ENCODE measurements around the gene ACO2.

ACO2 gene

DNA sequence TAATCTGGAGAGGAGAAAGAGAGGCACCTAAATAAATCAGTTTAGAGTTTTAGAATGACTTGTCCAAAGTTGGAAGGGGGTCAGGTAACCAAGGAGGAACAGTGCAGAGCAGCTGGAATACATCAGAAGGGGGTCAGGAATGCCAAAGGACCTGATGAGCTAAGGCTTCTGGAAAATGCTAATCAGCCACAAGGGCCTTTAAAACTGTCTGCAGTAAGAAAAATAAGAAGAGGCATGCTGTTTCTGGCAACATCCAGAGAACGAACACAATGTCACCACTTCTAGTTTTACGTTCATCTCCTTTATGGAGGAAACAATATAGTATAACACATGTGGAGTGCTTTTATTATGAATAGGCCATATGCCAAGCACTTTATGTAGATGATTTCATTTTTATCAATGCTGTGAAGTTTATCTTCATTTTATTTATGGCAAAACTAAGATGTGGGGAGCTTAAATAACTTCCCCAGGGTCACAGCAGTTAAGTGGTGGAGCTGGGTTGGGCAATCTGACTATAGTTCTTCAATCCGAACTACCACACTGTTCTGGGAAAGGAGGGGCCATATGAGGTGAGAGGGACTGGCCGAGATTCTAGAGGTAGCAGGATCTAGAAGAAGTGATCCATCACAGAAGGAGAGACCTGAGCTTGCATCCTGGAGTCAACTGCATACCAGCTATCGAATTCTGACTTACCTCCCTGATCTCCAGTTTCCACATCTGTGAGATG lies 22.6 kb downstream of the ACO2 start:
- DNase-seq, result no peak

DNA sequence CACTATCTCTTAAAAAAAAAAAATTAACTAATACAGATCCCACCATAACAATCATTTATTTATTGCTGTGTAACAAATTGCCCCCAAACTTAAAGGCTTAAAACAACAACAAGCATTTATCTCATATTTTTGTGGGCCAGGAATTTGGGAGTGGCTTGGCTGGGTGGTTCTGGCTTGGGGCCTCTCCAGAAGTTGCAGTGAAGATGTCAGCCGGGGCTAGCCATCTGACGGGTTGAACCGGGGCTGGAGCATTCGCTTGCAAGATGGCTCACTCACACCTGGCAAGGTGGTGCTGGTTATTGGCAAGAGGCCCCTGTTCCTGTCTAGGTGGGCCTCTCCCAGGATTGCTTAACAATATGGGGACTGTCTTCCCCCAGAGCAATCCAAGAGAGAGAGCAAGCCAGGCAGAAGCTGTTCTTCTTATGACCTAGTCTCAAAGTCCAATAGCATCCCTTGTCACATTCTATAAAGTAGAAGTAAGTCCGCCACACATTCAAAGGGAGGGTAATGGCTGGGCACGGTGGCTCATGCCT lies 29.5 kb downstream of the ACO2 start:
- DNase-seq, result no peak

DNA sequence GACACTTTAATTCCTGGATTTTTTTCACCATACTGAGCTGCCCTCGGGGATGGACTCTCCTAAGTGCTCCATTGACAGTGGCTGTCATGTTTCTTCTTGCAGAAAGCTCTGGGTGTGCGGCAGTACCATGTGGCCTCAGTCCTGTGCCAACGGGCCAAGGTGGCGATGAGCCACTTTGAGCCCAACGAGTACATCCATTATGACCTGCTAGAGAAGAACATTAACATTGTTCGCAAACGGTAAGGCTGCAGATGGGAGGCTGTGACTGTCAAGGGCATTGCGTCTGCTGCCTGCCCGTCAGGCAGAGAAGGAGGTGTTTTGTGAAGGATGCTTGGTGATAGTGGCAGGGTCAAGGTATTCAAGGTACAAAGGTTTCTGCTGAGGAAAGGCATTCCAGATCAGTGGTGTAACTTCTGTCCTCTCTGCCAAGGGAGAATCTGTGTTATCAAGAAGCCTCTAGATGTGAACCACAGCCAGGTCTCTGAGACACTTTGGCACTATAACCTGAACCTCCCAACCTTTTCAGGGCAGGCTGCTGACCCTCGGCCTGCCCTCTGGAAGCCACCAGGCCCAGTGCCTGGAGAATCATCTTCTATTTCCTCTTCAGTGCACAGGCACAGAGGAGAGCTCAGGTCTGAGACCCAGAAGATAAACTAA lies 30.8 kb downstream of the ACO2 start:
- DNase-seq, result no peak

DNA sequence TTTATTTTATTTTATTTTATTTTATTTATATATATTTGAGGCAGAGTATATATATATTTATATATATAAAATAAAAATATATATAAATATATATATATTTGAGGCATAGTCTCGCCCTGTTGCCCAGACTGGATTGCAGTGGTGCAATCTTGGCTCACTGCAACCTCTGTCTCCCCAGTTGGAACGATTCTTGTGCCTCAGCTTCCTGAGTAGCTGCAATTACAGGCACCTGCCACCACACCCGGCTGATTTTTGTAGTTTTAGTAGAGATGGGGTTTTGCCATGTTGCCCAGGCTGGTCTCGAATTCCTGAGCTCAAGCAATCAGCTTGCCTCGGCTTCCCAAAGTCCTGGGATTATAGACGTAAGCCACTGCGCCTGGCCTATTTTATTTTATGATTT lies 31.4 kb downstream of the ACO2 start:
- no peak for DNase-seq

DNA sequence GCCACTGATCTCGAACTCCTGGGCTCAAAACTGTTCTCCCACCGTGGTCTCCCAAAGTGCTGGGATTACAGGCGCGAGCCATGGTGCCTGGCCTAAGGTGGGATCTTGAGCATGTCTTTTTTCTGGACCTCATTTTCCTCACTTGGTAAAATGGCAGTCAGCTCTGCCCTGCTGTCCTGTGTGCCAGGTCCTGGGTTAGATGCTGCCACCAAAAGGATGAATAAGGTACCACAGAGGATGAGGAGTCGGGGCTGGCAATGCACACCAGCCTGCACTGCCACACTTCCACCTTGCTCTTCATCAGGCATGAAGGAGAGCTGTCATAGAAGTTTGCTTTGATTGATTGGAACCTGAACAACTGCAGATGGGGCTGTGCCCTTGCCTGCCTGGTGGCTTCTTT lies 32.3 kb downstream of the ACO2 start:
- DNase-seq, result no peak

DNA sequence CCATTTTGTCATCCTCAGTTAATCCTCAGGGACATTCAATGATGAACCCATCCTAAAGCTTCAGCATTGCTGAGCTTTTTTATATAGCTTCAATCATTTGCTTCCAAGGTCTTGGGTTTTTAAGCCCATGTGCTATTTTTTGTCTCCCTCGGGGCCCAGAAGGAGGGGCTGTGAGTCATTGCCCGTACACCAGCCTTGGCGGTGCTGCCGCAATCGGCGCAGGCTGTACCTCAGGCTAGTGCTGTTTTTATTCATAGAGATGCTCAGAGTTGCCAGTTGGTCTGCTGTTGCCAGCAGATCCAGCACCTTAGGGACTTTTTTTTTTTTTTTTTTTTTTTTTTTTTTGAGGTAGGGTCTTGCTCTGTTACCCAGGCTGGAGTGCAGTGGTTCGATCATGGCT lies 35.5 kb downstream of the ACO2 start:
- no peak for DNase-seq

DNA sequence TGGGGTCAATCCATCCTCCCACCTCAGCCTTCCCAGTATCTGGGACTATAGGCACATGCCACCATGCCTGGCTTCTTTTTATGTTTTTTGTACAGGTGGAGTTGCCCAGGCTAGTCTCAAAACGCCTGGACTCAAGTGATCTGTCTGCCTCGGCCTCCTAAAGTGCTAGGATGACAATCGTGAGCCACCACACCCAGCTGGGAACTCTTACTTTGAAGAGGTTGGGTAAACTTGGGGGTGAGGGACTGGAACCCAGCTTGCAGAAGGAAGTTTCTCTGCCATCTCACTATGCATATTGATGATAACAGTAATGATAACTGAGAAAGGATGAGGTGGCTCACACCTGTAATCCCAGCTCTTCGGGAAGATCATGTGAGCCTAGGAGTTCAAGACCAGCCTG lies 35.9 kb downstream of the ACO2 start:
- DNase-seq, result no peak

DNA sequence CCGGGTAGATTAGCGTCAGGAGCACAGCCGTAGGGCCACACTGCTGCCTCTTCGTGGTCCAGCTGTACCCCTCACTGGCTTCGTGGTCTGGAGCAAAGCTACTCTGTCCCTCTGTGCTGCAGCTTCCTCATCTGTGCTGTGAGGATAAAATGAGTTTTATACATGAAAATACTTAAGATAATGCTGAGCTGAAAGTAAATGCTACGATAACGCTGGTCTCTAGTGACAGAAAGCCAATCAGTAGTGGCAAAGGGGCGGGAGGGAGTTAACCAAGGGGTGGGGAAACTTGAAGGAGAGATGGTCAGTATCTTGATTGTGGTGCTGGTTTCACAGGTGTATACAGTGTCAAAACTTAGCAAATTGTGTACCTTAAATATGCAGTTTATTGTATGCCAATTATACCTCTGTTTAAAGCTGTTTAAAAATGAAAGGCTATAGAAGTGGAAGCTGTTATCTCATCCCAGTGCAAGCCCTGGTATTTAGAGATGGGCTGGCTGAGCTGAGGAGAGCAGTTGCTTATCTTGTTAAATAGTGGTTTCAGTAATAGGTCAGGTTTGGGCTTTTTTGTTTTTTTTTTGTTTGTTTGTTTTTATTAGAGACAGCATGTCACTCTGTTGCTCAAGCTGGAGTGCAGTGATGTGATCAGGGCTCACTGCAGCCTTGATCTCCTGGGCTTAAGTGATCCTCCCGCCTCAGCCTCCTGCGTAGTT lies 36.7 kb downstream of the ACO2 start:
- DNase-seq, result no peak

DNA sequence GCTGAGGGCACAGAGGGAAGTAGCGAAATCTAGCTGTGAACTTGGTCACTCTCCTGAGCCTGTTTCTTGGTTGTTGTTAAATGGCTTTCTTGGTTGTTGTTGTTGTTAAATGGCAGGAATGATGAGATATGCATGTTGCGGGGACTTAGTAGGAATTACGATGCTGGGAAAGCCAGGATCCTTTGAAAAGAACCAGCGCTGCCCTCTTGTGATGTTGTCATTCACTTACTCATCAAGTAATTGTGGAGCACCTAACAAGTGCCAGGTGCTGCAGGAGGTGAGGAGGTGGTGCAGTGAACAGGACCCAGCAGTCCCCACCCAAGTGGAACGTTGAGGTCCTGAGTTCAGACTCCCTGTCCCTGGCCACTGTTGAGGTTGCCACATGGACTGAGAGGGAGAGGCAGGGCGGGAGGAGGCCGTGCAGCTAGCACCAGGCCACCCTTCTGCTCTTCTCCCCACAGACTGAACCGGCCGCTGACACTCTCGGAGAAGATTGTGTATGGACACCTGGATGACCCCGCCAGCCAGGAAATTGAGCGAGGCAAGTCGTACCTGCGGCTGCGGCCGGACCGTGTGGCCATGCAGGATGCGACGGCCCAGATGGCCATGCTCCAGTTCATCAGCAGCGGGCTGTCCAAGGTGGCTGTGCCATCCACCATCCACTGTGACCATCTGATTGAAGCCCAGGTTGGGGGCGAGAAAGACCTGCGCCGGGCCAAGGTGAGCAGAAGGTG lies 38.6 kb downstream of the ACO2 start:
- DNase-seq, result no peak

DNA sequence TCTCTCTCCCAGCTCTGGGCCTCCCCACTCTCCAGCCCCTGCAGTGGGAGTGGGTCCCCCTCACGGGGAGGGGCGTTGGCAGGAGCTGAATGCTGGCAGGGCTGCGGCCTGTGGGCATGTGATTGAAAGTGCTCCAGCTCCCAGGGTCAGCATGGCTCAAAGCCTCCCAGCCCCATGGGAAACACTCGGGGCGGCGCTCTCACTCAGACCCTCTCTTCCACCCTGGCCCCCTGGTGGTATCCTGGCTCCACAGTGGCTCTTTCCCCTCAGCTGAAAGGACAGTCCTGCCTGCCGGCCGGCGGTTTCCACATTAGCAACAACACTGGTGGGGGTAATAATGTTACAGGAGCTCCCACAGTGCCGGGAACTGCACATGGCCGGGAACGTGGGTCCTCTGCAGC lies 39.9 kb downstream of the ACO2 start:
- no peak for DNase-seq

DNA sequence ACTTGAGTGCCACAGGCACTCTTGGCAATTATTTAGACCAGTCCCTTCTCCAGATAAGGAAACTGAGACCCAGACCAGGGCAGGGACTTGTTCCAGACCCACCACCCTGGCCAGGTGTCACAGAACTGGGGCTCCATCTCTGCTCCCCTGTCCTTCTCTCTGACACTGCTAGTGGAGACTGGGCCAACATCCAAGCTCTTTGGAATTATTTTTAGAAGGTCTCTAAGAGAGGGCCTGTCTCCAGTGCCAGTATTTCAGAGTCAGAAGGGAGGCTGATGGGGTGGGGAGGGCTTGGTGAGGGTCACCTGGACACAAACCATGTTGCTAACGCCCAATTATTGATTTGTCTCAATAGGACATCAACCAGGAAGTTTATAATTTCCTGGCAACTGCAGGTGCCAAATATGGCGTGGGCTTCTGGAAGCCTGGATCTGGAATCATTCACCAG lies 42.6 kb downstream of the ACO2 start:
- DNase-seq, result no peak

DNA sequence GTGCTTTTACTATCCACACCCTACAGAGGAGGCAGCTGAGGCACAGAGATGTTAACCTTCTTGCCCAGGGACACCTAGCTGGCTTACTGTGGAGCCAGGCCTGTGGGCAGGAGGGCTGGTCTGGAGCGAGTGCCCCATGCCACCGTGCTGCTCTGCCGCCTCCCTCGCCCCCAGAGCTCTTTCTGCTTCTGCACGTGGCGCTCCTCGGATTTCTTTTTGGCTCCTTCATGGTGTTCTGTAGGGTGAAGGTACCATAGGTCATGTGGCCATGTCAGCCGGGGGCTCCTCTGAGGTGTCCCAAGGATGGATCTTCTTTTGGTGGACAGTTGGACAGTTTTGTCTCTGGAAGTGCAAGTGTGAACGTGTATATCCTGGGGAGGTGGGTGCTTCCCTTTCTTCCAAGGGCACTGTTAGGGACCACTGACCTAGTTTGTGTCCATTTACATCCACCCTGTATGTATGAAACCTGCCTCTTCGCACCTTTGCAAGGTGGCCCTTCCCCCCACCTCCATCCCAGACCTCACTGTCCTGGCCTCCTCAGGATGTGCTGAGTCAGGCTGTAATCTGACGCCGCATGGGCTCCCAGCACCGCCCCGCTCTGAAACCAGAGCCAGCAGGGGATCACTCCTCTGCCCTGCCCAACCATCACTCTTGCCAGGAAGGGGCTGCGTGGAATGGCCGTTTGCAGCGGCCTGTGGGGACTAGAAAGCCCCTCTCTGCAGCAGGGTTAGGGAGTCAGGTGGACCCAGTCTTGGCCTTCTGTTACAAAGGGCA lies 43.7 kb downstream of the ACO2 start:
- DNase-seq, result no peak

DNA sequence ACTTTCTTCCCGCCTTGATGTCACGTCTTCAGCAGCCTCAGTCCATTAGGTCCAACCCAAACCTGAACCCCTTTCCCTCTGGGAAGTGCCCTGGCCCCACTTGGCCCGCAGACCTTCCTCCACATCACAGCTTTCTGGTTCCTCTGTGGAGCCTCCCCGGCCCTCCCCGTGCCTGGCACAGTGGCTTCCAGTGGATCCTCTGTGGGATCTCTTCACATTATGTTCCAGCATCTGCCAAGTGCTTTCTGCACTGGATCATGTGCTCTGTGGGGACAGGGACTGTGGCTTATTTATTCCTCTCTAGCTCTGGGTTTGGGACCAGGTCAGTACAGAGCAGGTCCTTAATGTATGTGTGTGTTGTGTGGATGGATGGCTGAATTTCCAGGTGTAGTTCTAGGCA lies 44.5 kb downstream of the ACO2 start:
- DNase-seq, result no peak

DNA sequence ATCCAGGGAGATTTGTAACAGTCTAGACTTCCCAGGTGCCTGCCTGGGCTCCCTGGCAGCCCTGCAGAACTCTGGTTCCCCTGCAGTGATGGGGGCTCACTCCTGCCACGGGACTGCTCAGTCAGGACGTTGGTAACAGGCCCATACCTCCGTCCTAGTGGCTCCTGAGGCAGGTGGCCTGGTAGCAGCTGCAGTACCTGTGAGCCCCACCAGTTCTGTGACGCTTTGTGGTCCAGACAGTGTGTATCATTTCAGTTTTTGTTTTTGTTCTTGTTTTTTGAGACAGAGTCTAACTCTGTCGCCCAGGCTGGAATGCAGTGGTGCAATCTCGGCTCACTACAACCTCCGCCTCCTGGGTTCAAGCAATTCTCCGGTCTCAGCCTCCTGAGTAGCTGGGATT lies 47.5 kb downstream of the ACO2 start:
- DNase-seq, result no peak

DNA sequence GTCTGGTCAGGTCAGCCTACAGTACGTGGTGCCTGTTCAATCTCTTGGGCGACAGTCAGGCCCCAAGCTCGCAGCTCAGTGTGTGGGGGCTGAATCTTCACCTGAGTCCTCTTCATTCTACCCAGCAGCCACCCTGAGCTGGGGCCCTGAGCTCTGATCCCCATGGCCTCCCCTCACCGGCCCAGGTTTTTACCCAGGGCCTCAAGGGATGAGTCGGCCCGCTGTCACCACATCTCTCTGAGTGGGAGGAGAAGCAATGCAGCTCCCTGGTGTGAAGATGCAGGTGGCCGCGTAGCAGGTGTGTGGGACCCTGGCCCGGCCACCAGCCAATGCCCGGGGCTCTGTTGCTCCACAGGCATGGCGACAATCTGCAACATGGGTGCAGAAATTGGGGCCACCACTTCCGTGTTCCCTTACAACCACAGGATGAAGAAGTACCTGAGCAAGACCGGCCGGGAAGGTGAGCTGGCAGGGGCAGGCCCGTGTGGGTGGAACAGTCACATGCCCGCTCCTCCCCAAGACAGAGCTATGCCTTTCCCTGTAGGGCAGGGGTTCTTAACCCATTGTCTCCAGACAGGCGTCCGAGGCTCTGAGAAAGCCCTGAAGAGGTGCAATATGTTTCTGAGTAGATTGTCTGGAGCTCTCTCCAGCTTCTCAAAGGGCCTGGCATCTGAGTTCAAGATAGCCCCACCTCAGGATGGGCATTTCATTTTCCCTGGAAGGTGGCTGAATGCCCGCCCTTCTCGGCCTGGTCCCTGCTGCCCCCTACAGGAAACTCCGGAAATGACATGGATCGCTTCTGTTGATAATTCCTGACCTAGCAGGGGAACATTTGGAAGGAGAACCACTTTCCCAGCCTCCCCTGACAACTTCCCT lies 48.5 kb downstream of the ACO2 start:
- peak; percentile 13 for DNase-seq

DNA sequence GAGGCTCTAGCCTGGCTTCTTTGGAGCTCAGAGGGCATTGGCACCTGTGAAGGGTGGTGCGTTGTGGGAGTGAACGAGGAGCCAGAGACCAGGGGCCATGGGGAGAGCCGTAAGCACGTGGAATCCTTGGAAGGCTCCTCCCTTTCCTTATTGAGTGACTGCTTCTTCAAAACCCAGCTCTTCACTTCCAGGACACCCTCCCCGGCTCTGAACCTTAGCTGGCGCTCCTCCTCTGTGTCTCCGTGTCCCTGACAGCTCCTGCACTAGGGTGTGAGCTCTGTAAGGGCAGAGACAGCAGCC lies 49.1 kb downstream of the ACO2 start:
- DNase-seq, result no peak

DNA sequence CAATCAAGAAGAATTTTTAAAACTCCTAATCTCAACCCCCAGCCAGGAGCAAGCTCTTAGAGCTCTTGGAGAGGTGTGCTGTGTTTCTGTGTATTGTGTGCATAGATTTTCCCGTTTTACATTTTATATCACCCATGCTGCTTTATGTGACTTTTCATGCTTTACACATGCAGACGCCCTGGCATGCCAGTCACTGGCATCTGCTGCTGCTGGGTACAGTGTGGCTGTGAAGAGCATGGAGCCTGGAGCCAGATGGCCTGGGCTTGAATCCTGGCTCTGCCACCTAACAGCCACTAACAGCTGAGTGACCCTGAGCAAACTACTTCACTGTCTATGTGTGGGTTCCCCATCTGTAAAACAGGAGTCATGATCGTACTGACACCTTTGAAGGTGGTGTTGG lies 52.2 kb downstream of the ACO2 start:
- no peak for DNase-seq

DNA sequence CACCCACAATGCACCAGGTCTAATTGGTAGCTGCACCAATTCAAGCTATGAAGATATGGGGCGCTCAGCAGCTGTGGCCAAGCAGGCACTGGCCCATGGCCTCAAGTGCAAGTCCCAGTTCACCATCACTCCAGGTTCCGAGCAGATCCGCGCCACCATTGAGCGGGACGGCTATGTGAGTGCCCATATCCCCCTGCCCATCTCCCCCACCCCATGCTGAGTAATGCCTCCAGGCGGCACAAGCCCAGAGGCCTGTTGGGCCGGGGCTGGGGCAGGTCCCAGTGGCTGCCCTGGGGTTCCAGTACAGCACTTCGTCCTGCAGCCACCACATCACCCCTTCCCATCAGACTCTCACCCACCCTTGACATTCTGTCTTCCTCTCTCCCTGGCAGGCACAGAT lies 53.9 kb downstream of the ACO2 start:
- no peak for DNase-seq

DNA sequence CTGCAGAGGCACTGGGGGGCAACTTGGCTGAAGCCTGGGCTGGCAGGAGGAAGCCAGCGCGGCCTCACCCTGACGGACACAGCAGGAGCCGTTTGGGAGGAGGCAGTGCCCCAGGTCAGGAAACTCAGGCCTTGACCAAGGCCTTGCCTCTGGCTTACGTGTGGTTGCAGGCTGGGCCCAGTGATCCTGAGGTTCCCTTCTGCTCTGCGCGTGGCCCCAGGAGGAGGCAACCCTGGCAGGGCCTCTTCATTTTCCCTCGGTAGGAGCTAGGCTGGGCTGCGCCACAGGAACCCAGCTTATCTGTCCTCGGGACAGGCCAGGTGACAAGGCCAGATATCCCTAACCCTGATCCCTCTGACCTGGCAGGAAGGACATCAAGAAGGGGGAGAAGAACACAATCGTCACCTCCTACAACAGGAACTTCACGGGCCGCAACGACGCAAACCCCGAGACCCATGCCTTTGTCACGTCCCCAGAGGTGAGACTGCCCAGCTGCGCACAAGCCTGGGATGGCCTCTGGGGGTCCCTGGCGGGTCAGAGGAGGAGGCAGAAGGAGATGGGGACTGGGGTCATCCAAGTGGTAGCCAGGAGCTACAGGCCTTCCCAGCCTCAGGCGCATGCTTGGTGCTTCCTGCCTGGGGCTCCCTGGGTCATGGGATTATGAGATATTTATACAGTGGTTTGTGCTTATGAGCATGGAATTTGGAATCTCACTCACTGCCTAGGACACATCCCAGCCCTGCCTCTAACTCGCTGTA lies 54.7 kb downstream of the ACO2 start:
- no peak for DNase-seq

DNA sequence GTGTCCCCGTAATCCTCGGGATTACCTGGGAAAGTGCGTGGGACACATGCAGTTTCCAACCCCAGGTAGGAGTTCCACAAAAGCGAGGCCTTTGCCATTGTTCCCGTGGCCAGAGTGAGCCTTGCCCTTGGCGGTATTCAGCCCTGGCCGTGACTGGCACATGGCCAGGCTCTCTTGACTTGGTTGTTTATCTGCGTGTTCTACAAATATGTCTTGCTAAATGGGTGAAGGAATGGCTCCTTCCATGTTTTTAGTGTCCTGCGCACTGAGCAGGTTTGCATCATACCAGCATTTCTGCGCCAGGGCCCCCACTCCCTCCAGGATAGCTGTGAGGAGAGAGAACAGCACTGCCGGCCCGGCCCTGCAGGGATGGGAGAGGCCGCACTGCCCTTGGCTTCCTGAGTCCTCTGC lies 55.3 kb downstream of the ACO2 start:
- no peak for DNase-seq

Data from CD4-positive, alpha-beta T cell treated with Interferon gamma for 1 hour (primary cell).